HUES64 (cell line): Measurements from ENCODE around the gene COPS6. TPM values are rescaled to one million over a fixed set of nuclear protein-coding genes. Genes with fewer than 3 reads are reported as not detected.

Source experiments
- H3K27ac ChIP-seq: 2 replicates; pipeline ENCODE4 v1.7.0; 2013; ENCODE audit warnings: low read depth, low read length, inconsistent platforms
- H3K27me3 ChIP-seq: 2 replicates; pipeline ENCODE4 v1.6.1; 2013; ENCODE audit warnings: mild to moderate bottlenecking, low read length; ENCODE audit not compliant: insufficient read depth
- H3K36me3 ChIP-seq: 2 replicates; pipeline ENCODE4 v1.6.1; 2013; ENCODE audit warnings: mild to moderate bottlenecking, low read length; ENCODE audit not compliant: insufficient read depth
- H3K4me1 ChIP-seq: 2 replicates; pipeline ENCODE4 v1.6.1; 2013; ENCODE audit warnings: mild to moderate bottlenecking, low read length, moderate library complexity; ENCODE audit not compliant: insufficient read depth
- H3K4me3 ChIP-seq: 2 replicates; pipeline ENCODE4 v1.5.1; 2013; ENCODE audit warnings: mild to moderate bottlenecking, low read length, moderate library complexity
- H3K9ac ChIP-seq: 2 replicates; pipeline ENCODE4 v1.6.1; 2013; ENCODE audit warnings: mild to moderate bottlenecking, low read depth, low read length
- H3K9me3 ChIP-seq: 2 replicates; pipeline ENCODE4 v1.6.1; 2013; ENCODE audit warnings: low read depth, low read length; ENCODE audit not compliant: insufficient read depth
- WGBS: fragments of 150-250, 120-280 bp; methylation state at CpG from one replicate; pipeline ENCODE4 v1.1.7; 2013; ENCODE audit warnings: missing lambda C conversion rate; 5-methylcytosine and 5-hydroxymethylcytosine counted together
- polyA plus RNA-seq, 2 experiments: library from polyadenylated mRNA; stranded (reverse); fragments of 50-300 nt; gene quantifications; one replicate each; pipeline ENCODE4 v1.2.3, GENCODE V29; 2013

COPS6 gene
- polyA plus RNA-seq (2013, experiment 1 of 2): 89.7 TPM
- 91.2 TPM for polyA plus RNA-seq (2013, experiment 2 of 2)

- H3K4me1 ChIP-seq: no peaks in the 10 kb centered on the region
- peak within 1 kb of the TSS; percentile 86 for H3K27ac ChIP-seq
- H3K27me3 ChIP-seq: no peaks in the 10 kb centered on the region
- WGBS: 1% methylated on average over 68 of the region's 68 CpGs
- H3K9me3 ChIP-seq: no peaks in the 10 kb centered on the region
- peaks cover 37% of the 10 kb centered on the region for H3K36me3 ChIP-seq
- peak within 1 kb of the TSS; percentile 97 for H3K9ac ChIP-seq
- H3K4me3 ChIP-seq: peak within 1 kb of the TSS; percentile 98
These were observed at the start of gene COPS6 for GRCh38 chr7:100088621-100089457. COPS6 (plus strand) TSS chr7:100088969; CDS start chr7:100088991, 22 bp downstream.

GRCh38 chr7:100040575-100040974 lies 48.2 kb upstream of the COPS6 start:
- no peak overlapping the region for H3K27ac ChIP-seq
- H3K4me3 ChIP-seq: no peak overlapping the region
- H3K4me1 ChIP-seq: no peaks in the 10 kb centered on the region
- WGBS: 91% methylated on average over 7 of the region's 7 CpGs
- H3K27me3 ChIP-seq: no peaks in the 10 kb centered on the region
- peaks cover 25% of the 10 kb centered on the region for H3K36me3 ChIP-seq
- H3K9me3 ChIP-seq: no peaks in the 10 kb centered on the region
- no peak overlapping the region for H3K9ac ChIP-seq

- WGBS: 83% methylated on average over 6 of the region's 6 CpGs
- Histone ChIP-seq H3K9ac (no peak overlapping the region), H3K4me3 (no peak overlapping the region), H3K27me3 (no peaks in the 10 kb centered on the region), H3K4me1 (no peaks in the 10 kb centered on the region), H3K9me3 (no peaks in the 10 kb centered on the region), H3K36me3 (no peaks in the 10 kb centered on the region), H3K27ac (no peak overlapping the region)
These were observed 44.1 kb upstream of the COPS6 start for GRCh38 chr7:100044718-100045117.

- Histone ChIP-seq H3K27me3 (no peaks in the 10 kb centered on the region), H3K4me1 (no peaks in the 10 kb centered on the region), H3K9me3 (no peaks in the 10 kb centered on the region), H3K4me3 (no peak overlapping the region), H3K27ac (no peak overlapping the region), H3K36me3 (peaks cover 13% of the 10 kb centered on the region), H3K9ac (no peak overlapping the region)
- 93% methylated on average over 4 of the region's 4 CpGs for WGBS
These were observed 40.1 kb upstream of the COPS6 start for GRCh38 chr7:100048680-100049079.

GRCh38 chr7:100049441-100050291 lies 39.1 kb upstream of the COPS6 start, which contains the start of gene ZSCAN21:
ZSCAN21 (plus strand) TSS chr7:100049774; CDS start chr7:100057007, 7,233 bp downstream.
- Histone ChIP-seq H3K9ac (peak within 1 kb of the TSS; percentile 84), H3K27ac (peak within 1 kb of the TSS; percentile 88), H3K9me3 (no peaks in the 10 kb centered on the region), H3K27me3 (no peaks in the 10 kb centered on the region), H3K36me3 (peaks cover 13% of the 10 kb centered on the region), H3K4me1 (no peaks in the 10 kb centered on the region), H3K4me3 (peak within 1 kb of the TSS; percentile 80)
- WGBS: 4% methylated on average over 47 of the region's 47 CpGs

- 96% methylated on average over 3 of the region's 3 CpGs for WGBS
- no peaks in the 10 kb centered on the region for H3K9me3 ChIP-seq
- no peaks in the 10 kb centered on the region for H3K4me1 ChIP-seq
- peaks cover 17% of the 10 kb centered on the region for H3K36me3 ChIP-seq
- H3K27ac ChIP-seq: no peak overlapping the region
- H3K9ac ChIP-seq: no peak overlapping the region
- no peaks in the 10 kb centered on the region for H3K27me3 ChIP-seq
- no peak overlapping the region for H3K4me3 ChIP-seq
These were observed 37.2 kb upstream of the COPS6 start for GRCh38 chr7:100051611-100052010.

GRCh38 chr7:100053215-100053614 lies 35.6 kb upstream of the COPS6 start:
- WGBS: 94% methylated on average over 2 of the region's 3 CpGs
- Histone ChIP-seq H3K4me3 (no peak overlapping the region), H3K36me3 (peaks cover 33% of the 10 kb centered on the region), H3K9me3 (no peaks in the 10 kb centered on the region), H3K9ac (no peak overlapping the region), H3K27me3 (no peaks in the 10 kb centered on the region), H3K27ac (no peak overlapping the region), H3K4me1 (no peaks in the 10 kb centered on the region)

GRCh38 chr7:100057006-100057405 lies 31.8 kb upstream of the COPS6 start:
- H3K4me1 ChIP-seq: no peaks in the 10 kb centered on the region
- H3K27me3 ChIP-seq: no peaks in the 10 kb centered on the region
- WGBS: 94% methylated on average over 10 of the region's 10 CpGs
- H3K4me3 ChIP-seq: no peak overlapping the region
- H3K9me3 ChIP-seq: no peaks in the 10 kb centered on the region
- H3K36me3 ChIP-seq: peaks cover 58% of the 10 kb centered on the region
- no peak overlapping the region for H3K9ac ChIP-seq
- H3K27ac ChIP-seq: no peak overlapping the region

GRCh38 chr7:100059251-100059739 lies 29.5 kb upstream of the COPS6 start:
- H3K4me3 ChIP-seq: no peak overlapping the region
- no peaks in the 10 kb centered on the region for H3K4me1 ChIP-seq
- H3K9ac ChIP-seq: no peak overlapping the region
- no peaks in the 10 kb centered on the region for H3K9me3 ChIP-seq
- H3K36me3 ChIP-seq: peaks cover 65% of the 10 kb centered on the region
- WGBS: 93% methylated on average over 5 of the region's 5 CpGs
- no peaks in the 10 kb centered on the region for H3K27me3 ChIP-seq
- no peak overlapping the region for H3K27ac ChIP-seq

- H3K27me3 ChIP-seq: no peaks in the 10 kb centered on the region
- H3K9me3 ChIP-seq: no peaks in the 10 kb centered on the region
- H3K36me3 ChIP-seq: peaks cover 77% of the 10 kb centered on the region
- no peak overlapping the region for H3K27ac ChIP-seq
- H3K9ac ChIP-seq: no peak overlapping the region
- WGBS: 94% methylated on average over 11 of the region's 11 CpGs
- H3K4me3 ChIP-seq: no peak overlapping the region
- no peaks in the 10 kb centered on the region for H3K4me1 ChIP-seq
These were observed 27.1 kb upstream of the COPS6 start for GRCh38 chr7:100061518-100062193.
